SU-DHL-6 (cell line): ENCODE measurements around the gene CTNND2.

Experiments
- H2AFZ ChIP-seq: fragments of 200-600 bp; sonication (generic); 2 replicates; pipeline ENCODE4 v1.6.1; 2014; ENCODE audit warnings: low read depth, mild to moderate bottlenecking, moderate library complexity, mixed read lengths, antibody characterized with exemption, low read length; ENCODE audit not compliant: severe bottlenecking
- H3F3A ChIP-seq: fragments of 200-600 bp; shearing (Covaris generic); 2 replicates; pipeline ENCODE4 v1.6.0; 2016; ENCODE audit warnings: antibody characterized with exemption, mild to moderate bottlenecking; ENCODE audit not compliant: insufficient read depth
- H3K27ac ChIP-seq: fragments of 200-600 bp; sonication (generic); 2 replicates; pipeline ENCODE4 v1.5.1; 2016; ENCODE audit warnings: low read depth, mild to moderate bottlenecking, low read length, moderate library complexity, mixed read lengths
- H3K27me3 ChIP-seq: fragments of 200-600 bp; sonication (generic), shearing (Covaris generic); 2 replicates; pipeline ENCODE4 v1.6.0; 2014; ENCODE audit warnings: mild to moderate bottlenecking, low read length
- H3K36me3 ChIP-seq: fragments of 200-600 bp; sonication (generic); 2 replicates; pipeline ENCODE4 v1.6.1; 2014; ENCODE audit warnings: mild to moderate bottlenecking, low read length, mixed read lengths
- H3K4me2 ChIP-seq: fragments of 300-600, 200-600 bp; shearing (Covaris generic), sonication (generic); 2 replicates; pipeline ENCODE4 v1.6.0; 2014; ENCODE audit warnings: low read length, low read depth, mild to moderate bottlenecking; ENCODE audit not compliant: poor library complexity, severe bottlenecking
- H3K4me3 ChIP-seq: fragments of 200-600 bp; sonication (generic); 2 replicates; pipeline ENCODE4 v1.5.1; 2014; ENCODE audit warnings: antibody characterized with exemption, low read length, mild to moderate bottlenecking, mixed read lengths; ENCODE audit not compliant: insufficient read depth, poor library complexity, severe bottlenecking
- H3K79me2 ChIP-seq: fragments of 200-600 bp; sonication (generic); 2 replicates; pipeline ENCODE4 v1.6.1; 2014; ENCODE audit warnings: mild to moderate bottlenecking, low read length, moderate library complexity; ENCODE audit not compliant: insufficient read depth
- H3K9ac ChIP-seq: fragments of 200-600 bp; sonication (generic); 2 replicates; pipeline ENCODE4 v1.7.0; 2014; ENCODE audit warnings: mild to moderate bottlenecking, low read length
- H3K9me2 ChIP-seq: fragments of 200-600 bp; sonication (generic); replicated peaks from 2 replicates; pipeline ENCODE4 v1.6.1; 2014; ENCODE audit warnings: low read length; ENCODE audit not compliant: insufficient read depth
- H3K9me3 ChIP-seq: fragments of 200-600 bp; sonication (generic); 2 replicates; pipeline ENCODE4 v1.6.1; 2014; ENCODE audit warnings: low read length, mixed read lengths; ENCODE audit not compliant: insufficient read depth
- H4K20me1 ChIP-seq: fragments of 200-600 bp; sonication (generic); 2 replicates; pipeline ENCODE4 v1.6.1; 2014; ENCODE audit warnings: low read depth, mild to moderate bottlenecking, antibody characterized with exemption, low read length, moderate library complexity, mixed read lengths
- CTCF ChIP-seq: fragments of 200-600 bp; sonication (generic); IDR thresholded peaks from one replicate; pipeline ENCODE4 v1.5.1; 2017; ENCODE audit warnings: antibody characterized with exemption, mild to moderate bottlenecking, low read length, moderate library complexity; ENCODE audit not compliant: insufficient read depth, poor library complexity, severe bottlenecking
- EZH2phosphoT487 ChIP-seq: fragments of 200-600 bp; sonication (generic), shearing (Covaris generic); conservative IDR thresholded peaks from 2 replicates; pipeline ENCODE4 v1.6.1; 2018; ENCODE audit warnings: mild to moderate bottlenecking, antibody characterized with exemption, low read length, moderate library complexity, mixed read lengths

The CTNND2 gene

GRCh38 chr5:10988622-10989021 is 915.6 kb downstream of the CTNND2 start:
- no peaks in the 10 kb centered on the region for H3K79me2 ChIP-seq
- no peaks in the 10 kb centered on the region for H4K20me1 ChIP-seq
- H3K36me3 ChIP-seq: no peaks in the 10 kb centered on the region
- TF ChIP-seq EZH2phosphoT487: no peak
- TF ChIP-seq CTCF: no peak
- H3K27ac ChIP-seq: no peak overlapping the region
- no peak overlapping the region for H2AFZ ChIP-seq
- H3K9me3 ChIP-seq: no peaks in the 10 kb centered on the region
- no peaks in the 10 kb centered on the region for H3F3A ChIP-seq
- H3K4me2 ChIP-seq: no peak overlapping the region
- H3K4me3 ChIP-seq: no peak overlapping the region
- H3K27me3 ChIP-seq: peaks cover 4% of the 10 kb centered on the region; the same call in 1 of the 2 replicates
- no peak overlapping the region for H3K9ac ChIP-seq
- H3K9me2 ChIP-seq: no peaks in the 10 kb centered on the region

GRCh38 chr5:10987925-10988504 is 916.2 kb downstream of the CTNND2 start:
- TF ChIP-seq EZH2phosphoT487 (no peak), CTCF (peak; percentile 89)
- Histone ChIP-seq H3K9ac (no peak overlapping the region), H3K79me2 (no peaks in the 10 kb centered on the region), H3K9me3 (no peaks in the 10 kb centered on the region), H4K20me1 (no peaks in the 10 kb centered on the region), H2AFZ (no peak overlapping the region), H3K4me2 (no peak overlapping the region), H3K27ac (no peak overlapping the region), H3F3A (no peaks in the 10 kb centered on the region), H3K9me2 (no peaks in the 10 kb centered on the region), H3K4me3 (no peak overlapping the region), H3K27me3 (peaks cover 4% of the 10 kb centered on the region; the same call in 1 of the 2 replicates), H3K36me3 (no peaks in the 10 kb centered on the region)

- no peaks in the 10 kb centered on the region for H3F3A ChIP-seq
- no peak overlapping the region for H3K27ac ChIP-seq
- no peak overlapping the region for H3K4me3 ChIP-seq
- no peaks in the 10 kb centered on the region for H4K20me1 ChIP-seq
- no peaks in the 10 kb centered on the region for H3K79me2 ChIP-seq
- no peak overlapping the region for H2AFZ ChIP-seq
- no peak overlapping the region for H3K4me2 ChIP-seq
- TF ChIP-seq CTCF (no peak), EZH2phosphoT487 (no peak)
- no peaks in the 10 kb centered on the region for H3K9me2 ChIP-seq
- H3K36me3 ChIP-seq: no peaks in the 10 kb centered on the region
- H3K27me3 ChIP-seq: peaks cover 4% of the 10 kb centered on the region; the same call in 1 of the 2 replicates
- H3K9ac ChIP-seq: no peak overlapping the region
- no peaks in the 10 kb centered on the region for H3K9me3 ChIP-seq
These were observed 916.8 kb downstream of the CTNND2 start for GRCh38 chr5:10987276-10987924.
